B cell (primary cell): ENCODE results near the gene DGCR2. TPM values are rescaled to one million over a fixed set of nuclear protein-coding genes. Genes with fewer than 3 reads are reported as not detected.

Experiments used
- ATAC-seq: fragments of 200-7000 bp; cut with Tn5 transposase; one replicate; pipeline ENCODE4 v1.10.0; 2021; ENCODE audit warnings: low read depth, mild to moderate bottlenecking, moderate number of reproducible peaks, moderate library complexity
- CTCF ChIA-PET: fragments of 350-600 bp; sonication (Branson Sonifier 250); formaldehyde crosslinking; loops from one replicate; lab custom pipeline; 2021; ENCODE audit warnings: antibody characterized with exemption, inconsistent platforms; lab: Charles Lee
- POLR2A ChIA-PET: fragments of 350-600 bp; sonication (Branson Sonifier 250); formaldehyde crosslinking; loops from one replicate; lab custom pipeline; 2021; ENCODE audit warnings: antibody characterized with exemption; lab: Charles Lee
- DNase-seq: peaks from one replicate; pipeline ENCODE4 v3.0.0; 2013
- H2AFZ ChIP-seq: 2 replicates; pipeline ENCODE4 v1.6.1; 2012; ENCODE audit warnings: mild to moderate bottlenecking, low read depth, low read length; ENCODE audit not compliant: insufficient read depth, poor library complexity, severe bottlenecking
- H3K27ac ChIP-seq, 2 donors: 1 replicate in 1 of 2; 2 replicates in 1 of 2; pipeline ENCODE4 v1.5.1; 2012 to 2013; ENCODE audit warnings: low read length in 2 of 2, mild to moderate bottlenecking in 2 of 2, moderate library complexity in 1 of 2
- H3K27me3 ChIP-seq, 4 experiments: fragments of 200-600 bp in 1 of 4; sonication (generic) in 1 of 4; replicated peaks in 1 of 4; 1 replicate in 2 of 4; 2 replicates in 2 of 4; pipeline versions ENCODE4 v1.6.1 to v1.7.0; 2013 to 2016; ENCODE audit warnings: low read length in 3 of 4, mild to moderate bottlenecking in 2 of 4, mixed read lengths in 1 of 4, moderate library complexity in 1 of 4; ENCODE audit not compliant: insufficient read depth in 4 of 4, control insufficient read depth in 3 of 4; ENCODE audit errors: control extremely low read depth in 1 of 4
- H3K36me3 ChIP-seq, 2 experiments: replicated peaks in 1 of 2; 1 replicate in 1 of 2; 2 replicates in 1 of 2; pipeline versions ENCODE4 v1.6.1 to v1.7.1; 2013; ENCODE audit warnings: low read length in 1 of 2; ENCODE audit not compliant: insufficient read depth in 2 of 2, control insufficient read depth in 1 of 2; ENCODE audit errors: control extremely low read depth in 1 of 2, extremely low read depth in 1 of 2
- H3K4me1 ChIP-seq, 2 donors: fragments of 200-600 bp in 1 of 2; sonication (generic) in 1 of 2; 1 replicate in 1 of 2; 2 replicates in 1 of 2; pipeline versions ENCODE4 v1.5.1 to v1.6.1; 2013 to 2017; ENCODE audit warnings: low read length in 2 of 2; ENCODE audit not compliant: control insufficient read depth in 2 of 2, insufficient read depth in 2 of 2
- H3K4me2 ChIP-seq: replicated peaks from 2 replicates; pipeline ENCODE3; 2012; ENCODE audit warnings: mild to moderate bottlenecking, low read depth, low read length; ENCODE audit not compliant: poor library complexity, severe bottlenecking
- H3K4me3 ChIP-seq, 5 experiments: fragments of 200-600 bp in 1 of 5; sonication (generic) in 1 of 5; 1 replicate in 3 of 5; 2 replicates in 2 of 5; pipeline versions ENCODE4 v1.5.1 to v1.7.0; 2011 to 2016; ENCODE audit warnings: low read length in 4 of 5, mild to moderate bottlenecking in 4 of 5, low read depth in 2 of 5, control low read depth in 1 of 5, moderate library complexity in 1 of 5; ENCODE audit not compliant: insufficient read depth in 1 of 5; ENCODE audit errors: control extremely low read depth in 1 of 5, extremely low read depth in 1 of 5
- H3K79me2 ChIP-seq: fragments of 200-600 bp; sonication (generic); one replicate; pipeline ENCODE4 v1.6.0; 2016; ENCODE audit warnings: low read length; ENCODE audit not compliant: control insufficient read depth, insufficient read depth
- H3K9ac ChIP-seq: fragments of 200-600 bp; sonication (generic); 2 replicates; pipeline ENCODE4 v1.6.1; 2017; ENCODE audit warnings: mild to moderate bottlenecking, low read length, moderate library complexity
- H3K9me3 ChIP-seq, 3 donors: one replicate each; pipeline versions ENCODE4 v1.6.1 to v1.7.1; 2013; ENCODE audit warnings: low read length in 2 of 3; ENCODE audit not compliant: control insufficient read depth in 2 of 3, insufficient read depth in 1 of 3; ENCODE audit errors: control extremely low read depth in 1 of 3
- H4K20me1 ChIP-seq: 2 replicates; pipeline ENCODE4 v1.6.0; 2012; ENCODE audit warnings: mild to moderate bottlenecking, low read length; ENCODE audit not compliant: insufficient read depth, control insufficient read depth, poor library complexity, severe bottlenecking
- H3K27ac Mint-ChIP-seq: one replicate; pipeline ENCODE4 v1.8.0; 2021; ENCODE audit warnings: mixed read lengths
- H3K27me3 Mint-ChIP-seq: one replicate; pipeline ENCODE4 v1.8.0; 2021; ENCODE audit warnings: mixed read lengths
- H3K4me1 Mint-ChIP-seq: one replicate; pipeline ENCODE4 v1.8.0; 2021; ENCODE audit warnings: mixed read lengths
- H3K4me3 Mint-ChIP-seq: one replicate; pipeline ENCODE4 v1.8.0; 2021; ENCODE audit warnings: mixed read lengths
- H3K9me3 Mint-ChIP-seq: one replicate; pipeline ENCODE4 v1.8.0; 2022; ENCODE audit warnings: mixed read lengths; ENCODE audit not compliant: insufficient read depth
- EZH2 ChIP-seq: IDR thresholded peaks from 2 replicates; pipeline ENCODE4 v1.6.1; 2012; ENCODE audit warnings: borderline replicate concordance, low read depth, mild to moderate bottlenecking, moderate library complexity, low read length; ENCODE audit not compliant: insufficient read depth, poor library complexity, severe bottlenecking
- WGBS: methylation state at CpG from one replicate; pipeline ENCODE4 v1.1.5; 2013; ENCODE audit warnings: missing lambda C conversion rate; ENCODE audit not compliant: insufficient coverage; 5-methylcytosine and 5-hydroxymethylcytosine counted together
- intact Hi-C: fragments of 100-400 bp; cut with micrococcal nuclease; formaldehyde crosslinking; loops from one replicate; pipeline ENCODE4 v1.10.0; 2022
- polyA plus RNA-seq: library from polyadenylated mRNA; depleted of rRNA; stranded (reverse); fragments of >200 nt; gene quantifications from 2 replicates; pipeline ENCODE4 v1.2.3, GENCODE V29; 2012
- total RNA-seq, 2 donors: library from RNA; stranded (reverse); fragments of 120-200 nt in 1 of 2; gene quantifications; 1 replicate in 1 of 2; 2 replicates in 1 of 2; pipeline versions ENCODE4 v1.2.3 to v1.2.4, GENCODE V29; 2013 to 2022
- TF ChIP-seq, protein P1 (sequence below): fragments of 200-600 bp; IDR thresholded peaks from one replicate; pipeline ENCODE4 v1.8.0; 2022; ENCODE audit warnings: antibody characterized with exemption, mild to moderate bottlenecking

DGCR2 gene
- total and polyA plus RNA-seq, 2 donors (not counting 1 experiment from before 2014, with no cell fraction given), result 28.8 to 49.5 TPM

GRCh38 chr22:19038728-19039447 is 83.3 kb downstream of the DGCR2 start:
- Mint-ChIP-seq H3K4me1 (peaks cover 7% of the 10 kb centered on the region), H3K9me3 (no peaks in the 10 kb centered on the region), H3K27ac (no peak overlapping the region), H3K27me3 (no peaks in the 10 kb centered on the region), H3K4me3 (no peak overlapping the region)
- no peaks in the 10 kb centered on the region for H3K9me3 ChIP-seq
- H3K27ac ChIP-seq, result no peak overlapping the region
- H2AFZ ChIP-seq, result no peak overlapping the region
- no peak overlapping the region for H3K4me2 ChIP-seq
- no peaks in the 10 kb centered on the region for H3K4me1 ChIP-seq
- H3K36me3 ChIP-seq, result peaks cover 0 to 63% of the 10 kb centered on the region in 2 experiments
- TF ChIP-seq, protein P1, sequence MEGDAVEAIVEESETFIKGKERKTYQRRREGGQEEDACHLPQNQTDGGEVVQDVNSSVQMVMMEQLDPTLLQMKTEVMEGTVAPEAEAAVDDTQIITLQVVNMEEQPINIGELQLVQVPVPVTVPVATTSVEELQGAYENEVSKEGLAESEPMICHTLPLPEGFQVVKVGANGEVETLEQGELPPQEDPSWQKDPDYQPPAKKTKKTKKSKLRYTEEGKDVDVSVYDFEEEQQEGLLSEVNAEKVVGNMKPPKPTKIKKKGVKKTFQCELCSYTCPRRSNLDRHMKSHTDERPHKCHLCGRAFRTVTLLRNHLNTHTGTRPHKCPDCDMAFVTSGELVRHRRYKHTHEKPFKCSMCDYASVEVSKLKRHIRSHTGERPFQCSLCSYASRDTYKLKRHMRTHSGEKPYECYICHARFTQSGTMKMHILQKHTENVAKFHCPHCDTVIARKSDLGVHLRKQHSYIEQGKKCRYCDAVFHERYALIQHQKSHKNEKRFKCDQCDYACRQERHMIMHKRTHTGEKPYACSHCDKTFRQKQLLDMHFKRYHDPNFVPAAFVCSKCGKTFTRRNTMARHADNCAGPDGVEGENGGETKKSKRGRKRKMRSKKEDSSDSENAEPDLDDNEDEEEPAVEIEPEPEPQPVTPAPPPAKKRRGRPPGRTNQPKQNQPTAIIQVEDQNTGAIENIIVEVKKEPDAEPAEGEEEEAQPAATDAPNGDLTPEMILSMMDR, result no peak
- TF ChIP-seq EZH2, result no peak
- no peaks in the 10 kb centered on the region for H3K27me3 ChIP-seq
- H3K79me2 ChIP-seq, result no peaks in the 10 kb centered on the region
- no peak overlapping the region for H3K9ac ChIP-seq
- ChIA-PET POLR2A (no interaction called here), CTCF (no interaction called here)
- ATAC-seq, result no peak
- DNase-seq, result no peak
- H3K4me3 ChIP-seq, result no peak overlapping the region
- 90% methylated on average over 21 of the region's 24 CpGs for WGBS
- intact Hi-C loops, result no loop called here
- H4K20me1 ChIP-seq, result peaks cover 23% of the 10 kb centered on the region

DNA sequence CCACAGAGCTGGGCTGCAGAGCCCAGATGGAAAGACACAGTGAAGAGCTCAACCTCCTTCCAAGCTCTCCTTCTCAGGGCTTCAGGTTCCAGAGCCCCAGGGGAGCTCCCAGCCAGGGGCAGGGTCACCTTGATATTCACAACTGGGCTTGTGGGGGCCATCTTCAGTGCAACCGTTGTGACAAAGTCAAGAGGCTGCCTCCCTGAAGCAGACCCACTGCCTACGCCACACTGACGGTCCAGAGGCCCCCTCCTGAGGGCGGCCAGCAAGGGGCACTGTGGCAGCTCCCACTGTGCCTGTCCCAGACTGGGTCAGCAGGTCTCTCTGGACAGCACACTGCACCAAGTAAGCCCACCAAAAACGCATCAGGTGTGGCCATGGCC is 84.1 kb downstream of the DGCR2 start:
- H3K4me3 Mint-ChIP-seq, result no peak overlapping the region
- peaks cover 23% of the 10 kb centered on the region for H4K20me1 ChIP-seq
- intact Hi-C loops, result no loop called here
- no peaks in the 10 kb centered on the region for H3K4me1 ChIP-seq
- H3K27me3 ChIP-seq, result no peaks in the 10 kb centered on the region
- H3K9me3 Mint-ChIP-seq, result no peaks in the 10 kb centered on the region
- no peak overlapping the region for H3K4me3 ChIP-seq
- H3K9me3 ChIP-seq, result no peaks in the 10 kb centered on the region
- no peaks in the 10 kb centered on the region for H3K27me3 Mint-ChIP-seq
- H2AFZ ChIP-seq, result no peak overlapping the region
- H3K9ac ChIP-seq, result no peak overlapping the region
- peaks cover 7% of the 10 kb centered on the region for H3K4me1 Mint-ChIP-seq
- no peak for ATAC-seq
- no peak overlapping the region for H3K4me2 ChIP-seq
- WGBS, result 97% methylated on average over 5 of the region's 5 CpGs
- TF ChIP-seq EZH2, result no peak
- TF ChIP-seq, protein P1, result no peak
- H3K27ac Mint-ChIP-seq, result no peak overlapping the region
- no peak for DNase-seq
- no peak overlapping the region for H3K27ac ChIP-seq
- H3K36me3 ChIP-seq, result peaks cover 0 to 56% of the 10 kb centered on the region in 2 experiments
- POLR2A ChIA-PET, result no interaction called here
- CTCF ChIA-PET, result no interaction called here
- no peaks in the 10 kb centered on the region for H3K79me2 ChIP-seq
